HG03457 (cell line): ENCODE results near the gene RXFP2.
A peak's percentile ranks its signal among the peaks of the same experiment; 100 is the strongest.

Source experiments
- ATAC-seq: cut with Tn5 transposase; IDR thresholded peaks from one replicate; pipeline ENCODE4 v1.9.1; 2021; ENCODE audit warnings: moderate number of reproducible peaks; ENCODE audit not compliant: unreplicated experiment

Gene RXFP2

DNA sequence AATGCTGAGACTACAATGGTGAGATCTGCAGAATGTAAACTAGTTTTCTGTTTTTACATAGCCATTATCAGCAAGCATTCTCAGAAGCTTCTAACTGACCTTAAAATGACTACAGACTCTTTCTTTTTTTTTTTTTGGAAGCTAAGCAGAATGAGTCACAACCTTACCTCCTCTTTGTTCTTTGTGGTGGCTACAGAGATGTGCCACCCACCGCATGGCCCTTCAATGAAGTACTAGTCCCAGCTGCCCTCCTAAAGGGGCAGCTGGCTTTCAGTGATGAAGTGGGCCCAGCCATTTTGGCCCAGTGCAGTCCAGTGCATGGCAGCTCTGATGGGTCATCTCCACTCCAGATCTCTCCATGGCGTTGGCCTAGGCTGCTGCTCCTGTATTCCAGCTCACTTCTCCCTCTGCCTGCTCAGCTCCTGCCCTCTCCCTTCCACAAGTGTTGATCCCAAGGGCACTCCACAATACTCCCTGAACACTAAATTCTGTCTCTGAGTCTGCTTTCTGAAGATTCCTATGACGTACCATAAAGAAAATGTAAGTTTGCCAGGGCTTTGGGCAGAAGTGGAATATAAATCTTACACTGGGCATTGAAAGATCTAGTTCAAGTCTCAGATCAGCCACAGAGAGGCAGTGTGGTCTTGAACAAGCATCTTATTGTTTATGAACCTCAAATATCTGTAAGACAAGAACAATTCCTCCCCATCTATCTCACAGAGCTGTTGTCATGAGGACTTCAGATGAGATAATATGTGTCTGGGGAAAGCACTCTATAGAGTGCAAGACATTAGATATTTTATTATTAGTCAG is 85.6 kb downstream of the RXFP2 start:
- ATAC-seq: no peak

DNA sequence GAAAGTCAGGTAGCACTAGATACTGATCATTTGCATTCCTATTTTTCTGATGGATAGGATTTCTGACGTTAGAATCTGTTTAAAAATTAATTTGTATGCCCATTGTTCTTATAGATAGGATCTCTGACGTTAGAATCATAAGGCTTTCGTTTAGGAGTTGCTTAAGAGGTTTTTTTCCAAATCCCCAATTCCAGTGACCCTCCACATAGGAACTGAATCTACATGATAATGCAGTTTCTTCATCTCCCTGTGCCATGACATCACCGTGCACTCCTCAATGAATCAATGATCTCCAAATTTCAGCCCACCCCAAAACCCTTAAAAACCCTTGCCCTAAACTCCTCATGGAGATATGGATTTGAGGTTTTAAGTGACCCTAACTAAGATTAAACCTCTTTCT is 87.2 kb downstream of the RXFP2 start:
- no peak for ATAC-seq

DNA sequence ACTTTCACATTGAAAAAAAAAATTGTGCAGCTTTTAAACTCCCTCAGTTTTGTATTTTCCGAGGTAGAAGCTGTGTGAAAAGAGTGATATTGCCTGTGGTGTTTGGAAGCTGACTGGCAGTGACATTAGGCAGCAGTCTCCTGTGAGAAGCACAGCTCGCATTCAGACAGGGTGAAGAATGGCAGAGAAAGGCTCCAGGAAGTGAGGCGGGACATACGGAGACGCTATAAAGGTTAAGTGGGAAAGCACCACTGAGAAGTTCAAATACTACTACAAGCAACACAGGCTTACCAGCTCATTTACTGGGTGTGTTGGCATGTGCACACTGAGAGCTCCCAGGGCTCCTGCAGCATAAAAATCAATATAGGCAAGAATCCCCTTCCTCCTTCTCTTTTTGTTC is 88.4 kb downstream of the RXFP2 start:
- no peak for ATAC-seq

DNA sequence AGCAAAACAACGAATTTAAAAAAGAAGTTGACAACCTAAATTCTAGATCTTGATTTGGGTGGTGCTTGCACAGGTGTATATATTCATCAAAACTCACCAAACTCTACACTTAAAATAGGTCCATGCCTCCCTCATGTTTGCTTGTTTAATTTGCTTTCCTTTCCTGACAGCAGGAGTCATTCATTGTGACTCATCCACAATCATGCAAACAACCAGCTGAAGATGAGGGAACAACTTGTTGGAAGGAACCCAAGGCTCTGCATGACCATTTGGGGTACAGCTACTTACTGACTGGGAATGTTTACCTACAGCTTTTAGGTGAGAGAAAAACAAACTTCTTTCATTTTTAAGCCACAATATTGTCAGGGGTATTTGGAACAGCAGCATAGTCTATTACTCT is 96.6 kb downstream of the RXFP2 start:
- ATAC-seq: no peak

DNA sequence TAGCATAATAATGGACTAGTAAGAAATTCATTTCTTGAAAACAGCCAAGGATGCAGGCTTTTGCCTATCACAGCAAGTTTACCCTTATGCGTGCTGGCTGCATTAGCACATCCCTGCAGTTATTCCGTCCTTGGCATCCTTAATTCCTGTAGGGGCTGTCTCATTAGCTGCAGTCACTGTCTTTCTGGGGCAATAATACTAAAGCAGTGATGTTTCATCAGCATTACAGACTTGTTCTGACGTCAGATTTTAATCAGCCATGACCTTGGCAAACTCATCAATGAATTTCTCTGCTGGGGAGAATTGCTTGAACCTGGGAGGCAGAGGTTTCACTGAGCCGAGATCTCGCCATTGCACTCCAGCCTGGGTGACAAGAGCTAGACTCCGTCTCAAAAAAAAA is 103.7 kb downstream of the RXFP2 start:
- ATAC-seq: no peak

DNA sequence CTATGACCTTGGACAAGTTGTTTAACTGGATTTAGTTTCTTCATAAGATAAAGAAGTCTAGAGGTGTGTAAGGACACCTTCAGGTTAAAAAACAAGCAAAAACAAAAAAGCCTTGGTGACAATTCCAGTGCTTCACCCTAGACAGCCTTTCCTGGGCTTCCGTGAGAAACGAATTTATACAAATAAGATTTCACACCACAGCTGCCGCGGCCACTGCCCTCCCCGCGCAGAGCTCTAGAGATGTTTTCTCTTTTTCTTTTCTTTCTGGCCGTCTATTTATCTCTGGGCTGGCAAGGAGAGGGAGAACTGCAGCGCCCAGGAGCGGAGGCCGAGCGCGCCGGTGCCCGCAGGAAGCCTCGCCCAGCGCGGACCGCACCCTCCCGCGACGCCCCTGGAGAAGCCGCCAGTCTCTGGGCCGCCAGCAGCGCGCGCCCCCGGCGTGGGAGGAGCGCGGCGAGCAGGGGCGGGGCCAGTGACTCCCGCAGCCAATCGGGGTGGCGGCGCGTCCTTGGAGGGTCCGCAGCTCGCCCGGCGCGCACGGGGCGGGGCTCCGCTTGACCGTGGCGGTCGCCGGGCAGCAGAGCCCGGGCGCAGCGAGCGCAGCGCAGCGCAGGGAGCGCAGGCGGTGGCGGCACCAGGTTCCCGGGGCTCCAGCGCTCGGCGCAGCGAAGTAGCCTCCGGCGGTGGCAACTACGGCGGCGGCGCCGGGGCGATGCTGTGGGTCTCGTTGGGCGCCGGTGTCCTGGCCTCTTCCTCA is 107.0 kb downstream of the RXFP2 start:
- ATAC-seq: peak; percentile 96

DNA sequence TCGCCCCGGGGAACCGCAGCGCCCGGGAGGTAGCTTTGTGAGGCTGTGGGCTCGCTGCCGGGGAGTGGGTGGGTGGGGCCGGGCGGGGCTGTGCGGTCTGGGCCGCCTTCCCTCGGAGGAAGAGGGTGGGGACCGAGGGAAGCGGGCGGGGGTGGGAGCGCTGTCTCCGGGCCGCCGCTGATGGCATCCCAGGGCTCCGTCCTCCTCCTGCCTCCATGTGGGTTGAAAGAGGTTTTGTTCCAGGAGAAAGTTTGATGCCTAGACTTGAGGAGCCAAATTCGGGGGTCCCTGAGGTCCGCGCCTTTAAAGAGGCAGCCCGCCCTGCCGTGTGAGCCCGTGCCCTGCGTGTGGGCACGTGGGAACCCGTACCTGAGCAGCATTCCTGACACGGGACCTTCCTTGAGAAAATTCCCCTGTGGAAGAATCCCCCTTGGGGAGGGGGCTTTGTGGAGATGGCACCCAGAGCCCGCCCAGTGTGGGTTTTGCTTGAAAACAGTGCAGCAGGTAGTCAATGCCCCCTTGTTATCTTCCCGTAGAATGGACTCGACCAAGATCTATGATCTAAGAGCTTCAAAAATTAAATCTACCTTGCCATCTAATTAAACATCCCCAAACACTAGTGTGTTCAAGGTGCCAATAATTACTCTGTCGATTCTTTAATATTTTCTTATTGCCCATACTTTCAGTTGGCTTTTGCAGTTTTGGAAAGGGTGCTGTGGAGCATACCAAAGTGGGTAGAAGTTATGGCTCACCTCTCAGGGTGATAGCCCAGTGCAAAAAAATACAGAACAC is 107.8 kb downstream of the RXFP2 start:
- no peak for ATAC-seq

DNA sequence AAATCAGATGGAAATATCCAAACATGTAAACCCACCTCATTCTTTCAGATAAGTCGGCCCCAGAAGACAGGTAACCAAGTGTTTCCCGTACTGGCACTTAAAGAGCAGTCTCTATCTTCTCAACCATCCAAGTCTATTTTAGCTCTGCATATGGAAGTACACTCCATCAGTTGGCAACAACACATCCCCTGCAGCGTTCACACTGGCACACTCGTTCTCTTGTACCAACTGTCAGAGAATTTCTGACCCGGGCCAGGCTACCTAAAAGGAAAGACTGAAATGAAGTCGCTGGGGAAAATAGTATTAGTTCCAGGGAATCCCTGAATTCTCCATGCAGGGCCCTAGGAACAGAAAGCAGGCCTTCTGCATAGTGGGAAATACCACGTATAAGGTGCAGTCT is 109.3 kb downstream of the RXFP2 start:
- no peak for ATAC-seq

DNA sequence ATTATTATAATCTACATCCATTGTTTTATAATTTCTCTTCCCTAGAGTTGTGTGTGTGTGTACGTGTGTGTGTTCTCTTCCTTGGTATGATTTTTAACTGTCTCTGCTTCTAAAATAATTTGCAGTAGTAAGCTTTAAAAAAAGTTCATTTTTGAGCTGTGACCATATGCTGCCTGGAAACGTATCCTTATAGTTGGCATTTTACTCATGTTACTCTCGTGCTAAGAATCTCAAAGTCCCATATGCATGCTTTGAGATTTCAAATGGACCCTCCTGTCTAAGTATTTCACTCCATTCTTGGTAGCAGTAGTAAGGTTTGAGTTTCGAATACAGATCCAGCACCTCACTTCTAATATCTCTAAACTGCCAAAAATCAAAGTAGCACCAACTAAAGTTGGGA is 109.9 kb downstream of the RXFP2 start:
- ATAC-seq: no peak

DNA sequence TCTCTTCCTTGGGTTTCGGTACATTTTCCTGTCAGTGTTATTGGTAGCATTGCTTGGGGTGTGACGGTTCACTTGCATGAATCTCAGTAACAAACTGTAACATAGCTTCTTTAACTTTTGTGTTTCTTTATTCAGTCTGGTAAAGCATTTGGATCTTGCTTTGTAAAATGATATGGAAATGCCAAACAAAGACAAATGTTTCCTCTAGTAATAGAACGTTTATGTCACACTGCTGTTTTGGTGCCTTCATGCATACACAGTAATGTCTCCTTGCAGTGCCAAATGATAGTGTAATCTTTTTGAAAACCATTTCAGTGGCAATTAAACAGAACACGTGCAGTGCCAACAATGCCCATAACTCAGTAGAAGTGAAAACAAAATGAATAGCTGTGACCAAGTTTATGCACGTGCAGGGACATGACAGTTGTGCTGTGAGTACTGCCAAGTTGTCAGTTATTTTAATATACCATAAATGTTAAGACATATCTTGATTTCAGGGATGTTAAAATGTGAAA is 110.8 kb downstream of the RXFP2 start:
- no peak for ATAC-seq

DNA sequence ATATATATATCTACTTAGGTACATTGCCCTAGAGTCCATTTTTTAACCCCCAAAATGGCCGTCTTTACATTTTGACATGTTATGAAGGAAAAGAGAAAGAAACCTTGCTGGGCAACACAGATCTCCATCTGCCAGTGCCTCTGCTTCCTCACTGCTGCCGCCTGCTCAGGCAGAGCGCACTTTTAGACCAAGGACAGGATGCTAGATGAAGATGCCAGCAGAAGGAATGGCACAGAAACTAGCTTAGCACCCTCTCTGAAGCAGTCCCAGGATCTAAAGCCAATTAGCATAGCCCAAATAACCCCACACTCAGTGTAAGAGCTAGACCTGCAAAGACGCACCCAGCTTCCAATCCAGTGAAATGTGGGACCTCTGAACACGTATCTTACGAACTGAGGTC is 111.9 kb downstream of the RXFP2 start:
- ATAC-seq: no peak
